HUES48 (cell line): ENCODE data around the gene ARHGAP32.

Experiments
- H3K27ac ChIP-seq: one replicate; pipeline ENCODE4 v1.7.0; 2013; ENCODE audit warnings: low read depth, low read length, inconsistent platforms
- H3K27me3 ChIP-seq: 2 replicates; pipeline ENCODE4 v1.6.1; 2013; ENCODE audit warnings: mild to moderate bottlenecking, low read length; ENCODE audit not compliant: control insufficient read depth, insufficient read depth
- H3K36me3 ChIP-seq: 2 replicates; pipeline ENCODE4 v1.6.1; 2013; ENCODE audit warnings: low read length; ENCODE audit not compliant: control insufficient read depth, insufficient read depth
- H3K4me1 ChIP-seq: 2 replicates; pipeline ENCODE4 v1.6.1; 2013; ENCODE audit warnings: mild to moderate bottlenecking, low read length; ENCODE audit not compliant: control insufficient read depth, insufficient read depth
- H3K4me3 ChIP-seq: 2 replicates; pipeline ENCODE4 v1.5.1; 2013; ENCODE audit warnings: mild to moderate bottlenecking, low read depth, low read length
- H3K9ac ChIP-seq: 2 replicates; pipeline ENCODE4 v1.6.1; 2013; ENCODE audit warnings: mild to moderate bottlenecking, low read depth, low read length, moderate library complexity
- H3K9me3 ChIP-seq: 2 replicates; pipeline ENCODE4 v1.6.1; 2013; ENCODE audit warnings: low read length; ENCODE audit not compliant: control insufficient read depth, insufficient read depth

The ARHGAP32 gene

DNA sequence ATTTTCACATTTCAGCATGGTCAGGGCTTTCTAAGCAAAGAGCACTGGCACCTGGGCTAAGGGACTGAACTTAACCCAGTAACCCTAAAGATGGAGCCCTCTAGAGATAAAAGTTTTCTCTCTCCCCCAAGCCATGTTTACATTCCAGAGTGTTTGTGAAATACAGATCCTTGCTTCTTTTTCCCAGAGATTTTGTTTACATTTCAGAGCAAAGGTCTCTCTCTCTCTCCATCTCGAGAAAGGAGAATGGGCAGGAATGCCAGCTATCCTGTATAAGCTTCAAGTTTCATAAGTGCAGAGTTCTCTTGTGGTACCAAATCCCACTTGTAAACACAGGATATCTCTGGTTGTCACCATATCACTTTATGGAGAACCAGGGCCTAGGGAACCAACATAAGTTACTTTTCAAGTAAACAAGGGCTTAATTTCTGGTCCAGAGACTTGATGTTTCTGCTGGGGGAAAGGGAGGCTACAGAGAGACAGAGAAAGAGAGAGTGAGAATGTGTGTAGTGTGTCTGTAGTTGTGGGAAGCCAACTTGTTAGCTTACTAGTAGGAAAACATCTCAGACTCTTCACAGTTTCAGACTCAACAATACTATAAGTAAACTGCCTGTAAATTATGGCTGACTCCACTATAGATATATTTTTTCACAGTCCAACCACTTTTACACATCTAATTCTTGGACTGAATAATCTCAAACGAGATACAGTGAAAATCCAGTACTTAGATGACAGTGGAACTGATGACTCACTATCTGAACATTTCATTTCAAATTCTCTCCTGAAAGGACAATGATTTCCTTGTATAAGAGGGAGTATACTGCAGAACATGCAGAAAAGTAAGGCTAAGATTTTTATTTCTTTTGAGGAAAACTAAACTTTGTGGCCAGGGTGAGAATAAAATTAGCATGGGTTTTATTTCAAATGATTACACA lies 76.2 kb downstream of the ARHGAP32 start:
- no peaks in the 10 kb centered on the region for H3K27me3 ChIP-seq
- no peak overlapping the region for H3K27ac ChIP-seq
- no peak overlapping the region for H3K4me3 ChIP-seq
- H3K36me3 ChIP-seq = peaks cover 6% of the 10 kb centered on the region; the same call in 1 of the 2 replicates
- no peaks in the 10 kb centered on the region for H3K9me3 ChIP-seq
- no peaks in the 10 kb centered on the region for H3K4me1 ChIP-seq
- no peak overlapping the region for H3K9ac ChIP-seq

DNA sequence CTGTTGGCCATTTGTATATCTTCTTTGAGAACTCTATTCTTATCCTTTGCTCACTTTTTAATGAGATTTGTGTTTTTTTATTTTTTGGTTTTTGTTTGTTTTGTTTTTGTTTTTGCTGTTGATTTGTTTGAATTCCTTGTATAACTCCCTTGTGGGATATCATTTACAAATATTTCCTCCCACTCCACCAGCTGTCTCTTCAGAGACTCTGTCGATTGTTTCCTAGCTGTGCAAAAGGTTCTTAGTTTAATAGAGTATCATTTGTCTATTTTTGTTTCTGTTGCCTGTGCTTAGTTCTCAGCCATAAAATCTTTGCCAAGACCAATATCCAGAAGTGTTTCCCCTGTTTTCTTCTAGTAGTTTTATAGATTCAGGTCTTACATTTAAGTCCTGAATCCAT lies 82.4 kb downstream of the ARHGAP32 start:
- no peaks in the 10 kb centered on the region for H3K27me3 ChIP-seq
- H3K9ac ChIP-seq = no peak overlapping the region
- no peak overlapping the region for H3K4me3 ChIP-seq
- H3K9me3 ChIP-seq = no peaks in the 10 kb centered on the region
- H3K36me3 ChIP-seq = peaks cover 8% of the 10 kb centered on the region; the same call in 1 of the 2 replicates
- no peaks in the 10 kb centered on the region for H3K4me1 ChIP-seq
- no peak overlapping the region for H3K27ac ChIP-seq

DNA sequence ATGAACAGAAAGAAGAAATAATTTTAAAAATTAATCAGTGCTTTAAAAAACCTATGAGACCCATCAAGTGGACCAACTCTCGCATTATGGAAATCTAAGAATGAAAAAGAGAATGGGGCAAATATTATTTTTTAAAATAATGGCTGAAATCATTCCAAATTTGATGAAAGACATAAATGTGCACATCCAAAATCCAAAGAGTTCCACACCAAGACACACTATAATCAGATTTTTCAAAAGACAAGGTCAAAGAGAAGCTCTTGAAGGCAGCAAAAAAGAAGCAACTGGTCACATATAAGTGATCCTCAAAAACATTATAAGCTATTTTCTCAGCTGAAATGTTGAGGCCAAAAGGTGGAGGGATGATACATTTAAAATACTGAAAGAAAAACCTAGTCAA lies 85.3 kb downstream of the ARHGAP32 start:
- Histone ChIP-seq H3K36me3 (0 out of 2 replicates have a peak, but pooled peaks cover 5% of the 10 kb centered on the region), H3K27ac (no peak overlapping the region), H3K9me3 (no peaks in the 10 kb centered on the region), H3K9ac (no peak overlapping the region), H3K4me1 (no peaks in the 10 kb centered on the region), H3K4me3 (no peak overlapping the region), H3K27me3 (no peaks in the 10 kb centered on the region)

- Histone ChIP-seq H3K27me3 (no peaks in the 10 kb centered on the region), H3K36me3 (no peaks in the 10 kb centered on the region), H3K4me3 (no peak overlapping the region), H3K9ac (no peak overlapping the region), H3K4me1 (no peaks in the 10 kb centered on the region), H3K27ac (no peak overlapping the region), H3K9me3 (no peaks in the 10 kb centered on the region)
Observed at GRCh38 chr11:129102756-129103155, 89.4 kb downstream of the ARHGAP32 start.

DNA sequence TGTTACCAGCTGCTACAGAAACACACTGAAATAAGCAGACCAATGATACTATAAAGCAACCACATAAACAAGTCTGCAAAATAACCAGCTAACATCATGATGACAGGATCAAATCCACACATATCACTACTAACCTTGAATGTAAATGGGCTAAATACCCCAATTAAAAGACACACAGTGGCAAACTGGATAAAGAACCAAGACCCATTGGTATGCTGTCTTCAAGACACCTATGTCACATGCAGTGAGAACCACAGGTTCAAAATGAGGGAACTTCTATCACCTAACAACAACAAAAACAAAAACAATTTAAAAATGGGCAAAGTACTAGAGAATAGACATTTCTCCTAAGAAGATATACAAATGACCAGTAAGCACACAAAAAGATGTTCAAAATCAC lies 89.9 kb downstream of the ARHGAP32 start:
- Histone ChIP-seq H3K9me3 (no peaks in the 10 kb centered on the region), H3K27ac (no peak overlapping the region), H3K4me3 (no peak overlapping the region), H3K9ac (no peak overlapping the region), H3K36me3 (no peaks in the 10 kb centered on the region), H3K27me3 (no peaks in the 10 kb centered on the region), H3K4me1 (no peaks in the 10 kb centered on the region)

DNA sequence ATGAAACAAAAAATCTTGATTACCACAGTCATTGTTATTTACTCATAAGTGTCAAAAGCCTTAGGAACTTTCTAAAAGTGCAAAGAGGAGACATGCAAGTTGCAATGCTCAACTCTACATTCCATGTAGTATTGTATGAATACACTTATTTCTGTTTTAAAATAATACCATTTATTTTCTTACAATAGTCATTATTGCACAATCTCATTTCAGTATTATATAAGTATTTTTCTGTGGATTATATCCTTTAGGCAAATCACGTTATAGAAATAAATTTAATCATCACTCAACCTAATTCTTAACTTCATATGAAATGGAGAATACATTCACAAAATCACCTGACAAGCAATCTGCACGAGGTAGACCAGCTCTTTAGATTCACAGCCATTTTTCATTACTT lies 98.8 kb downstream of the ARHGAP32 start:
- Histone ChIP-seq H3K9me3 (no peaks in the 10 kb centered on the region), H3K9ac (no peak overlapping the region), H3K27me3 (no peaks in the 10 kb centered on the region), H3K36me3 (no peaks in the 10 kb centered on the region), H3K4me1 (peaks cover 5% of the 10 kb centered on the region; the same call in 1 of the 2 replicates), H3K4me3 (no peak overlapping the region), H3K27ac (no peak overlapping the region)

DNA sequence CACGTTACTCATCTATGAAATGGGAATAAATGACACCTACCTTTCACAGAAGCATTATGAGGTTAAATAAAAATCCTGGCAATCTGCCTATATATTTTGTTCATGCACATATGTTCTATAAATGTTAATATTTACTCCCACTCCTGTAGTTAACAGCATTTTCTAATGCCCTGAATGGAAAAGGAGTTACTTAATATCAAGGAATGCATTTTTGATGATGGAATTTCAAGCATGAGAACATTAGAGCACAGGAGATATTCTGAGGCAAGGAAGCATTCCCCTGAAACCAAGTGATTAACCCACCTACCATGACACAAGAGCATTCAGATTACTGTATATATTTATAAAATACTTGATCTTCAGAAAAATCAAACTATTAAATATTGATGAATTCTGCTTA lies 102.1 kb downstream of the ARHGAP32 start:
- no peak overlapping the region for H3K9ac ChIP-seq
- no peak overlapping the region for H3K27ac ChIP-seq
- H3K9me3 ChIP-seq = no peaks in the 10 kb centered on the region
- H3K4me3 ChIP-seq = no peak overlapping the region
- no peaks in the 10 kb centered on the region for H3K36me3 ChIP-seq
- H3K27me3 ChIP-seq = no peaks in the 10 kb centered on the region
- H3K4me1 ChIP-seq = peaks cover 5% of the 10 kb centered on the region; the same call in 1 of the 2 replicates

DNA sequence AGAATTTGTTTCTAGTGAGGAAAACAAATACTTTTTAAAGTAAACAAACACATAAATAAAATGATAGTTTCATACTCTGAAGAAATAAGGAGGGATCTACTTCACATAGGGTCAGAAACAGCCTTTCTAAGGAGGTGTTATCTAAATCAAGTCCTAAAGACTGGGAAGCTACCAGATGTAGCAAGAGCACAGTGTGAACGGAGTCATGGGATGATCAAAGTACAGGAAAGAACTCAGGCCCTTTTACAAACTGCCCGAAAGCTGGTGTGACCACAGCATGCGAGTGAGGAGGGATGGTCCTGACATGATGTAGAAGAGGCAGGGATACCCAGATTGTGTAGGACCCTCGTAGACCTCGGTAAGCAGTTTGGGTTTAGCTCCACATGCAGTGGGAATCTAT lies 102.8 kb downstream of the ARHGAP32 start:
- Histone ChIP-seq H3K9me3 (no peaks in the 10 kb centered on the region), H3K9ac (no peak overlapping the region), H3K36me3 (no peaks in the 10 kb centered on the region), H3K27ac (no peak overlapping the region), H3K4me3 (no peak overlapping the region), H3K27me3 (no peaks in the 10 kb centered on the region), H3K4me1 (peaks cover 5% of the 10 kb centered on the region; the same call in 1 of the 2 replicates)

- Histone ChIP-seq H3K4me3 (no peak overlapping the region), H3K9ac (no peak overlapping the region), H3K4me1 (peaks cover 5% of the 10 kb centered on the region; the same call in 1 of the 2 replicates), H3K9me3 (no peaks in the 10 kb centered on the region), H3K27me3 (no peaks in the 10 kb centered on the region), H3K36me3 (no peaks in the 10 kb centered on the region), H3K27ac (no peak overlapping the region)
Observed at GRCh38 chr11:129086976-129087375, 105.1 kb downstream of the ARHGAP32 start.

GRCh38 chr11:129077191-129077590 lies 114.9 kb downstream of the ARHGAP32 start:
- H3K27ac ChIP-seq = no peak overlapping the region
- no peaks in the 10 kb centered on the region for H3K36me3 ChIP-seq
- no peaks in the 10 kb centered on the region for H3K27me3 ChIP-seq
- no peak overlapping the region for H3K4me3 ChIP-seq
- H3K9me3 ChIP-seq = no peaks in the 10 kb centered on the region
- no peak overlapping the region for H3K9ac ChIP-seq
- H3K4me1 ChIP-seq = peaks cover 3% of the 10 kb centered on the region; the same call in 1 of the 2 replicates

DNA sequence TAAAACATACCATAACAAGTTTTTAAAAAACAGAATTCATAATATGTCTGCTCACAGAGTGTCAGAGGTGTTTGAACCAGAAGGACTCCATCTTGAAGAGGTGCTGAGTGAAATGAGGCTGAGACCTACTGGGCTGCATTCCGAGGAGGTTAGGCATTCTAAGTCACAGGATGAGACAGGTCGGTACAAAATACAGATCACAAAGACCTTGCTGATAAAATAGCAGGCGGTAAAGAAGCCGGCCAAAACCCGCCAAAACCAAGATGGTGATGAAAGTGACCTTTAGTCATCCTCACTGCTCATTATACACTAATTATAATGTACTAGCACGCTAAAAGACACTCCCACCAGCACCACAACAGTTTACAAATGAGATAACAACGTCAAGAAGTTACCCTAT lies 116.4 kb downstream of the ARHGAP32 start:
- Histone ChIP-seq H3K27me3 (no peaks in the 10 kb centered on the region), H3K36me3 (no peaks in the 10 kb centered on the region), H3K9ac (no peak overlapping the region), H3K27ac (no peak overlapping the region), H3K9me3 (no peaks in the 10 kb centered on the region), H3K4me1 (peaks cover 3% of the 10 kb centered on the region; the same call in 1 of the 2 replicates), H3K4me3 (no peak overlapping the region)
